Left renal pelvis (tissue), 4 donors: ENCODE results near the gene MYH14. TPM values are rescaled to one million over a fixed set of nuclear protein-coding genes. Genes with fewer than 3 reads are reported as not detected.

Source experiments
- DNase-seq, 4 donors: peaks; one replicate each; pipeline ENCODE4 v3.0.0-alpha.2; 2013; ENCODE audit warnings: low read depth in 4 of 4, low spot score in 3 of 4
- polyA plus RNA-seq, 4 donors: library from polyadenylated mRNA; unstranded; fragments of 120-200 nt; gene quantifications; one replicate each; pipeline ENCODE4 v1.2.1, GENCODE V29; 2013; ENCODE audit not compliant: insufficient read length in 4 of 4

The MYH14 gene
- polyA plus RNA-seq, 4 donors: 0.71 to 27.1 (median 22.2) TPM

DNA sequence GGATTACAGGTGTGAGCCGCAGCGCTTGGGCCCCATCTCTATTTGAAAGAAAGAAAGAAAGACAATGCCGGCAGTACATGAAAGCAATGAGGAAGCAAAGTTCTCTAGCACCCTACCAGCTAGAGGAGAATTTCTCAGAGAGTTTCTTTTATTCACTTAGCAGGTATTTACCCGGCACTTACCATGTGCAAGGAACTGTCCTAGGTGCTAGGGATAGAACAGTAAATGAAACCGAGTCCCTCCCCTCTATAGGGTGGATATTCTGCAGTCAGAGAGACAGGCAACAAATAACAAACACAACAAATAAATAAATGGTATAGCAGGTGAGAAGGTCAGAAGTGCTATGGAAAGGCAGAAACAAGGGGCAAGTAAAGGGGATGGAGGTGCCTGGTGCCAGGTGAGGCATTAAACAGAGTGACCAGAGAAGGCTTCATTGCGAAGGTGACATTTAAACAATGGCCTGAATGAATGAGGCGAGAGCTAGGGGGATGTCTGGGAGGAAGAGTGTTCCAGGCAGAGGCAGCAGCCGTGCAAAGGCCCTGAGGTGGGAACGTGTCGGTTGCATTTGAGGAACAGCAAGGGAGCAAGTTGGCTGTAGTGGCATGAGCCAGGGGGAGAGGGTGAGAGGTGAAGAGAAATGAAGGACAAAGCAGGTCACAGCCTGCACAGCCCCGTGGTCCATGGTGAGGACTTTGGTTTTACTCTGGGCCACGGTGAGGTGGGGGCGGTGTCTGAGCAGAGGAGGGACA, 10.8 kb upstream of the MYH14 start:
- no peak for DNase-seq

- no peak for DNase-seq
Measured at GRCh38 chr19:50195224-50195623, 8.2 kb upstream of the MYH14 start.

- no peak for DNase-seq
Measured at GRCh38 chr19:50196322-50196932, 7.0 kb upstream of the MYH14 start.

GRCh38 chr19:50197348-50197747, 6.1 kb upstream of the MYH14 start:
- DNase-seq: no peak

DNA sequence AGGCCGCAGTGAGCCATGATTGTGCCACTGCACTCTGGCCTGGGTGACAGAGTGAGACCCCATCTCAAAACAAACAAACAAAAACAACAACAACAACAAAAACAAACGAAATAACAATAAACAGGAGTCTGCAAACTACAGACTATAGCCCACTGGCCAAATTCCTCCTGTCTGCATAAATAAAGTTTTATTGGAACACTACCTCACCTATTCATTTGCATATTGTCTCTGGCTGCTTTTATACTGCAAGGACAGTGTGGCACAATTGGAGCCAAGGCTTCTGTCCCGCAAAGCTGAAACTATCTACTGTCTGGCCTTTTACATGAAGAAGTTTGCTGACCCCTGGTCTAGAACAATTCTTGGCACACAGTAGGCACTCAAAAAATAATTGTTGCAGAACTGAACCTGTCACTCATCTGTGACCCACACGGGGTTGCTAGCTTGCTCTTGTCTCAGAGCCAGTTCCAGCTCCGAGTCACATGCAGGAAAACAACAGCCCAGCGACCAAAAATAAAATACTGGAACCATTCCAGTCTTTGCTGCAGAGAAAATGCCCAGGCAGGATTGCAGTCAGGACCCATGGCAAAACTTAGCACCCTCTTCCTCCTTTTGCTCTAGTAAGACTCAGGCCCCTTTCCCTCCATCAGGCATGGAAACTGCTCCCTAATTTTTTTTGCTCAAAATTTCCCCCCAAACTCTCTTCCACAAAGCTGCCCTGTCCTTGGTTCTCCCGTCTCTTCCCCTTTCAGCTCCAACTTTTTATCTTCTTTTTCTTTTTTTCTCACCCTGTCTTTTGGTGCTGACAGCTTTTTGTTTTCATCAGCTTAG, 4.8 kb upstream of the MYH14 start:
- DNase-seq: no peak

GRCh38 chr19:50199259-50199555, 4.2 kb upstream of the MYH14 start:
- no peak for DNase-seq

DNA sequence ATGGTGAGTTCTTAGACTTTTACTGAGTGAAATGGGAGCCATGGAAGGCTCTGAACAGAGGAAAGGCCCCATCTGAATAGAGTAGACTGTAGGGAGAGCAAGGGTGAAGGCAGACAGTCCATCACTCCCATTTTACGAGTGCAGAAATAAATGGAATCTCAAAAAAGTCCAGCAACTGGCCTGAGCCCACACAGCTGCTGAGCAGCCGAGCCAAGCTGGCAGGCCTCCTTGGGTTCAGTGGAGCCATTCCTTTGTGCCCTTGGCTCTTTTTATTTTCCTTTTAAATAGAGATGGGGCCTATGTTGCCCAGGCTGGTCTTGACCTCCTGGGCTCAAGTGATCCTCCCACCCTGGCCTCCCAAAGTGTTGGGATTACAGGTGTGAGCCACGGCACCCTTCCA, 1.0 kb upstream of the MYH14 start:
- no peak for DNase-seq

GRCh38 chr19:50202962-50203280, 501 bp upstream of the MYH14 start:
- DNase-seq: no peak

DNA sequence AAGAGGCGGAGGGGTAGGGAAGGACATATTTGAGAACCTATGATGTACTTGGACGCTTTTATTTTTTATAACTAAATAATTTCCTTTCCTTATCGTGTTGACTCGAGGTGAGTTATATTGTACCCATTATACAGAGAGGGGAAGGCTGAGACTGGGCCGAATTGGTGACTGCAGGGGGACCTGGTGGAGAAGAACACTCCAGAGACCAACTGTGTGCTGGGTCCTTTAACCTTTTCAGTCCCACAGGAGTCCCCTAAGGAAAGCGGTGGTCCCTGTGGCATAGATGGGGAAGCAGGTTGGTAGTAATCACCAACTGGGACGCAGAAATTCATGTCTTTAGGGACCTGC, 633 bp downstream of the MYH14 start:
- DNase-seq: no peak

GRCh38 chr19:50204811-50205675, 1.6 kb downstream of the MYH14 start:
- DNase-seq: no peak

GRCh38 chr19:50205681-50206138, 2.3 kb downstream of the MYH14 start:
- DNase-seq: no peak

GRCh38 chr19:50206191-50206590, 2.8 kb downstream of the MYH14 start:
- DNase-seq: no peak

GRCh38 chr19:50207730-50208129, 4.3 kb downstream of the MYH14 start:
- DNase-seq: no peak

DNA sequence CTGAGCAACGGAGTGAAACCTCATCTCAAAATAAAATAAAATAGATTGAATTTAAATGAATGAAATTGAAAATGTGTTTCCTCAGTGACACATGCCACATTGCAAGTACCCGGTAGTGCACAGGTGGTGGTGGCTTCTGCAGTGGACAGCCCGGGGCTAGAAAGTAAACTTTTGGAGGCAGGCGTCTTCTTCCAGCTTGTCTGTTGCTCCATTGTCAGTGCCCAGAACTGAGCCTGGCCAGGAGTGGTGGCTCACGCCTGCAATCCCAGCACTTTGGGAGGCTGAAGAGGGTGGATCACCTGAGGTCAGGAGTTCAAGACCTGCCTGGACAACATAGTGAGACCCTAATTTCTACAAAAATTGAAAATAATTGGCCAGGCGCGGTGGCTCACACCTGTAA, 5.7 kb downstream of the MYH14 start:
- DNase-seq: no peak

- DNase-seq: no peak
Measured at GRCh38 chr19:50210425-50210824, 7.0 kb downstream of the MYH14 start.

GRCh38 chr19:50213925-50214324, 10.5 kb downstream of the MYH14 start:
- no peak for DNase-seq

GRCh38 chr19:50214699-50215543, 11.5 kb downstream of the MYH14 start:
- peak in 2 of 4 donors; percentile 35 to 51 for DNase-seq

- no peak for DNase-seq
Measured at GRCh38 chr19:50215820-50216219, 12.4 kb downstream of the MYH14 start.

DNA sequence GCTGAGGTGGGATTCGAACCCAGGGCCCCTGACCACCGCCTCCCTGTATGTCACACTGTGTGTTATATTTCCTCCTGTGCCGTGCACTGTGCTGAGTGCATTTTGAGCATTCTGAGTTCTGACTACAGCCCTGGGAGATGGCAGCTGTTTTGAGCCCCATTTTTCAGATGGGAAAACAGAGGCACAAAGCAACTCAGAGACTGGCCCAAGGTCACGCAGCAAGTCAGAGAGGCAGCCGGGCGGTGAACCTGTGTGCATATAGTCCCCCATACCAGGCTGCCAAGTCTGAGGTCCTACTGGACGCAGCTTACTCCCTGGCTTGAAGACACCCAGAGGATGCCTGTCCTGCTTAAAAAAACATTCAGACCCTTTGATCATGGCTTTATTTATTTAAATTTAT, 17.7 kb downstream of the MYH14 start:
- no peak for DNase-seq
